ENCODE measurements around the gene SMPD4. TPM values are rescaled to one million over a fixed set of nuclear protein-coding genes. Genes with fewer than 3 reads are reported as not detected.
"Not testable (repeated sequence)": the region's sequence is repeated elsewhere in the genome, so short reads cannot be mapped to it uniquely, and the experiment has no call there.

SMPD4 gene
- total RNA-seq, 1 experiment from 2014 or later: 108 TPM

GRCh38 chr2:130152816-130153595, 28.4 kb downstream of the SMPD4 start:
- no peak for TF ChIP-seq CTCF (conservative IDR thresholded peaks at IDR 0.05; ENCODE audit: low read depth, low read length)
- TF ChIP-seq EZH2 (IDR thresholded peaks at IDR 0.05; ENCODE audit: borderline replicate concordance, low read depth, low read length, poor library complexity, severe bottlenecking): no peak
- CTCF ChIA-PET: no interaction called here
- POLR2A ChIA-PET (ENCODE audit: low non-redundant PET): no interaction called here
- BruUV-seq (replicated peaks): no TSS peak
- Histone ChIP-seq H3K4me1 (ENCODE audit: insufficient read depth, low read length, poor library complexity, severe bottlenecking) (no peaks in the 10 kb centered on the region), H3K9me3 (ENCODE audit: low read depth, low read length, poor library complexity, severe bottlenecking) (no peaks in the 10 kb centered on the region), H3K27ac (ENCODE audit: low read depth, low read length, poor library complexity, severe bottlenecking) (no peak overlapping the region), H3K36me3 (ENCODE audit: insufficient read depth, low read length, poor library complexity, severe bottlenecking) (peaks cover 5% of the 10 kb centered on the region), H3K4me3 (ENCODE audit: low read depth, low read length, poor library complexity, severe bottlenecking) (no peak overlapping the region), H3K27me3 (replicated peaks; ENCODE audit: insufficient read depth, low read depth, low read length, poor library complexity) (no peaks in the 10 kb centered on the region)
- intact Hi-C loops (cut with micrococcal nuclease; ENCODE audit: unreplicated experiment): no loop called here
- no peak for DNase-seq (ENCODE audit: low spot score)

GRCh38 chr2:130152136-130152815, 29.1 kb downstream of the SMPD4 start:
- CTCF ChIA-PET; BruUV-seq (replicated peaks); H3K4me1 ChIP-seq (ENCODE audit: insufficient read depth, low read length, poor library complexity, severe bottlenecking); H3K27ac ChIP-seq (ENCODE audit: low read depth, low read length, poor library complexity, severe bottlenecking); POLR2A ChIA-PET (ENCODE audit: low non-redundant PET); DNase-seq (ENCODE audit: low spot score); H3K9me3 ChIP-seq (ENCODE audit: low read depth, low read length, poor library complexity, severe bottlenecking); H3K27me3 ChIP-seq (replicated peaks; ENCODE audit: insufficient read depth, low read depth, low read length, poor library complexity); H3K4me3 ChIP-seq (ENCODE audit: low read depth, low read length, poor library complexity, severe bottlenecking); intact Hi-C loops (cut with micrococcal nuclease; ENCODE audit: unreplicated experiment); H3K36me3 ChIP-seq (ENCODE audit: insufficient read depth, low read length, poor library complexity, severe bottlenecking): not testable (repeated sequence)

- DNase-seq (ENCODE audit: low spot score); H3K4me3 ChIP-seq (ENCODE audit: low read depth, low read length, poor library complexity, severe bottlenecking); H3K9me3 ChIP-seq (ENCODE audit: low read depth, low read length, poor library complexity, severe bottlenecking); POLR2A ChIA-PET (ENCODE audit: low non-redundant PET); H3K4me1 ChIP-seq (ENCODE audit: insufficient read depth, low read length, poor library complexity, severe bottlenecking); H3K36me3 ChIP-seq (ENCODE audit: insufficient read depth, low read length, poor library complexity, severe bottlenecking); BruUV-seq (replicated peaks); H3K27me3 ChIP-seq (replicated peaks; ENCODE audit: insufficient read depth, low read depth, low read length, poor library complexity); H3K27ac ChIP-seq (ENCODE audit: low read depth, low read length, poor library complexity, severe bottlenecking); intact Hi-C loops (cut with micrococcal nuclease; ENCODE audit: unreplicated experiment): not testable (repeated sequence)
- CTCF ChIA-PET: interaction anchor here (0.7 kb wide), 1 partner anchor 28 kb away, joined by 3 read pairs; no protein-coding TSS in a partner anchor
These were observed 30.3 kb downstream of the SMPD4 start for GRCh38 chr2:130151145-130151512.

GRCh38 chr2:130150181-130151144, 30.9 kb downstream of the SMPD4 start:
- CTCF ChIA-PET: interaction anchor here (0.5 to 0.7 kb wide), 2 partner anchors 28 to 187 kb away, joined by 3 read pairs; no protein-coding TSS in a partner anchor
- no peak overlapping the region for H3K27ac ChIP-seq (ENCODE audit: low read depth, low read length, poor library complexity, severe bottlenecking)
- H3K4me1 ChIP-seq (ENCODE audit: insufficient read depth, low read length, poor library complexity, severe bottlenecking): no peaks in the 10 kb centered on the region
- POLR2A ChIA-PET (ENCODE audit: low non-redundant PET): no interaction called here
- BruUV-seq (replicated peaks): no TSS peak
- no peaks in the 10 kb centered on the region for H3K27me3 ChIP-seq (replicated peaks; ENCODE audit: insufficient read depth, low read depth, low read length, poor library complexity)
- no peaks in the 10 kb centered on the region for H3K9me3 ChIP-seq (ENCODE audit: low read depth, low read length, poor library complexity, severe bottlenecking)
- peaks cover 5% of the 10 kb centered on the region for H3K36me3 ChIP-seq (ENCODE audit: insufficient read depth, low read length, poor library complexity, severe bottlenecking)
- no peak for TF ChIP-seq EZH2 (IDR thresholded peaks at IDR 0.05; ENCODE audit: borderline replicate concordance, low read depth, low read length, poor library complexity, severe bottlenecking)
- TF ChIP-seq CTCF (conservative IDR thresholded peaks at IDR 0.05; ENCODE audit: low read depth, low read length): no peak
- no peak for DNase-seq (ENCODE audit: low spot score)
- no peak overlapping the region for H3K4me3 ChIP-seq (ENCODE audit: low read depth, low read length, poor library complexity, severe bottlenecking)
- intact Hi-C loops (cut with micrococcal nuclease; ENCODE audit: unreplicated experiment): no loop called here

- H3K4me3 ChIP-seq (ENCODE audit: low read depth, low read length, poor library complexity, severe bottlenecking); H3K9me3 ChIP-seq (ENCODE audit: low read depth, low read length, poor library complexity, severe bottlenecking); BruUV-seq (replicated peaks); H3K4me1 ChIP-seq (ENCODE audit: insufficient read depth, low read length, poor library complexity, severe bottlenecking); intact Hi-C loops (cut with micrococcal nuclease; ENCODE audit: unreplicated experiment); H3K27ac ChIP-seq (ENCODE audit: low read depth, low read length, poor library complexity, severe bottlenecking); DNase-seq (ENCODE audit: low spot score); H3K36me3 ChIP-seq (ENCODE audit: insufficient read depth, low read length, poor library complexity, severe bottlenecking); CTCF ChIA-PET; H3K27me3 ChIP-seq (replicated peaks; ENCODE audit: insufficient read depth, low read depth, low read length, poor library complexity); POLR2A ChIA-PET (ENCODE audit: low non-redundant PET): not testable (repeated sequence)
These were observed 32.9 kb downstream of the SMPD4 start for GRCh38 chr2:130148515-130148914.
